K562 (cell line): ENCODE results near the gene DCAKD. TPM values are rescaled to one million over a fixed set of nuclear protein-coding genes. Genes with fewer than 3 reads are reported as not detected.

Experiments used
- ATAC-seq: fragments of 200-7000 bp; cut with Tn5 transposase; 3 replicates; pipeline ENCODE4 v1.9.1; 2020; ENCODE audit warnings: moderate library complexity
- BruUV-seq: library from RNA; stranded (reverse); fragments of 400-500 nt; replicated peaks from 2 replicates; lab custom pipeline; 2021; lab: Mats Ljungman, UMichigan
- CTCF ChIA-PET: fragments of 300-600 bp; formaldehyde crosslinking; extraction: SDS; loops from one replicate; lab custom pipeline; 2021; ENCODE audit warnings: low intra/inter-chr PET ratio; lab: Yijun Ruan, JAX
- POLR2A ChIA-PET: fragments of 300-600, 350-650 bp; sonication (Branson Sonifier 250); formaldehyde crosslinking; extraction: SDS; loops from one replicate; lab custom pipeline; 2021; ENCODE audit warnings: antibody characterized with exemption, inconsistent platforms; lab: Yijun Ruan, JAX
- DNase-seq, 4 experiments: peaks; one replicate each; pipeline versions ENCODE4 v3.0.0 to v3.0.0-alpha.2; 2011 to 2018; ENCODE audit warnings: low spot score in 3 of 4, mixed read lengths in 3 of 4; ENCODE audit errors: extremely low read depth in 1 of 4
- FAIRE-seq: peaks from 2 replicates; lab custom pipeline; 2011; peaks lifted over from hg19 to GRCh38; lab: Jason Lieb, UNC
- H2AFZ ChIP-seq: 2 replicates; pipeline ENCODE4 v1.6.0; 2011; ENCODE audit warnings: low read depth, low read length, control low read depth, inconsistent platforms
- H3K27ac ChIP-seq: fragments of 200-600 bp; 3 replicates; pipeline ENCODE4 v1.8.0; 2011; ENCODE audit warnings: low read depth, mild to moderate bottlenecking, control low read depth, inconsistent platforms, low read length, moderate library complexity, mixed read lengths; ENCODE audit errors: extremely low read depth
- H3K27me3 ChIP-seq, 2 experiments: fragments of 300-600 bp in 1 of 2; 2 replicates in 1 of 2; 3 replicates in 1 of 2; pipeline versions ENCODE4 v1.6.0 to v1.8.0; 2011; ENCODE audit warnings: inconsistent platforms in 2 of 2, low read length in 2 of 2, mild to moderate bottlenecking in 1 of 2, mixed read lengths in 1 of 2, moderate library complexity in 1 of 2; ENCODE audit not compliant: control insufficient read depth in 2 of 2, insufficient read depth in 2 of 2
- H3K36me3 ChIP-seq: fragments of 300-600 bp; 3 replicates; pipeline ENCODE4 v1.8.0; 2011; ENCODE audit warnings: mild to moderate bottlenecking, low read length, inconsistent platforms; ENCODE audit not compliant: control insufficient read depth, insufficient read depth
- H3K4me1 ChIP-seq, 2 experiments: fragments of 200-600 bp in 1 of 2; replicated peaks in 1 of 2; 2 replicates in 1 of 2; 3 replicates in 1 of 2; pipeline versions ENCODE4 v1.5.1 to v1.8.0; 2011; ENCODE audit warnings: inconsistent platforms in 2 of 2, low read length in 2 of 2, mild to moderate bottlenecking in 1 of 2, mixed read lengths in 1 of 2, moderate library complexity in 1 of 2; ENCODE audit not compliant: control insufficient read depth in 2 of 2, insufficient read depth in 2 of 2
- H3K4me2 ChIP-seq: 2 replicates; pipeline ENCODE4 v1.6.1; 2011; ENCODE audit warnings: low read length, control low read depth, inconsistent platforms, mixed read lengths; ENCODE audit not compliant: insufficient read depth
- H3K4me3 ChIP-seq: fragments of 200-600 bp; sonication (generic), shearing (Covaris generic); 2 replicates; pipeline ENCODE4 v1.5.1; 2016; ENCODE audit warnings: control low read depth, inconsistent platforms
- H3K79me2 ChIP-seq: fragments of 200-600 bp; 3 replicates; pipeline ENCODE4 v1.8.0; 2011; ENCODE audit warnings: low read length, inconsistent platforms; ENCODE audit not compliant: control insufficient read depth, insufficient read depth
- H3K9ac ChIP-seq, 2 experiments: 2 replicates each; pipeline versions ENCODE4 v1.6.0 to v1.6.1; 2011; ENCODE audit warnings: low read depth in 2 of 2, low read length in 2 of 2, control low read depth in 1 of 2, inconsistent platforms in 1 of 2, mild to moderate bottlenecking in 1 of 2, mixed read lengths in 1 of 2; ENCODE audit not compliant: insufficient read depth in 1 of 2
- H3K9me1 ChIP-seq: one replicate; pipeline ENCODE4 v1.6.0; 2011; ENCODE audit warnings: inconsistent platforms, mild to moderate bottlenecking, low read length, moderate library complexity; ENCODE audit not compliant: control insufficient read depth, insufficient read depth
- H3K9me3 ChIP-seq: replicated peaks from 2 replicates; pipeline ENCODE4 v1.5.1; 2011; ENCODE audit warnings: low read depth, low read length, inconsistent platforms; ENCODE audit not compliant: control insufficient read depth, insufficient read depth
- H4K20me1 ChIP-seq: replicated peaks from 2 replicates; pipeline ENCODE4 v1.6.1; 2011; ENCODE audit warnings: low read length, inconsistent platforms, mixed read lengths; ENCODE audit not compliant: control insufficient read depth, insufficient read depth
- AFF4 ChIP-seq: sonication (generic); formaldehyde crosslinking; IDR thresholded peaks from 2 replicates; pipeline ENCODE4 v1.8.0; 2023; ENCODE audit warnings: mild to moderate bottlenecking, missing genetic modification reagents
- MITF ChIP-seq: IDR thresholded peaks from 2 replicates; pipeline ENCODE4 v1.6.1; 2014; ENCODE audit warnings: antibody characterized with exemption
- TAF15 ChIP-seq: fragments of 200-400 bp; formaldehyde crosslinking; IDR thresholded peaks from 2 replicates; pipeline ENCODE4 v1.6.1; 2017; ENCODE audit warnings: mild to moderate bottlenecking, low read depth, low read length, moderate library complexity
- TCF7L2 ChIP-seq: fragments of 150-350 bp; IDR thresholded peaks from 2 replicates; pipeline ENCODE4 v1.6.1; 2016; ENCODE audit warnings: low read depth, mild to moderate bottlenecking, low read length, moderate library complexity
- TGIF2 ChIP-seq: sonication (generic); formaldehyde crosslinking; IDR thresholded peaks from 2 replicates; pipeline ENCODE4 v1.8.1; 2022; ENCODE audit warnings: mild to moderate bottlenecking, missing genetic modification reagents, moderate library complexity
- ZNF24 ChIP-seq: fragments of 450-650 bp; IDR thresholded peaks from 2 replicates; pipeline ENCODE4 v1.6.1; 2016
- WGBS: fragments of 100-300 bp; shearing (Covaris generic); methylation state at CpG from one replicate; pipeline ENCODE4 v1.1.6; 2016; ENCODE audit warnings: low coverage, mixed read lengths; ENCODE audit not compliant: insufficient coverage; ENCODE audit errors: missing lambda C conversion rate; 5-methylcytosine and 5-hydroxymethylcytosine counted together
- in situ Hi-C: fragments of 300-500 bp; cut with MboI; formaldehyde crosslinking; loops from 4 replicates; pipeline ENCODE4 v1.15.0; 2018; ENCODE audit warnings: inconsistent platforms, mixed read lengths
- intact Hi-C: fragments of 100-400 bp; cut with micrococcal nuclease; formaldehyde crosslinking; loops from 2 replicates; pipeline ENCODE4 v1.14.2; 2022
- polyA plus RNA-seq, 8 experiments: library from polyadenylated mRNA; depleted of rRNA in 4 of 8; stranded (reverse) in 5 of 8; unstranded in 3 of 8; fragments of >200 nt; fragmentation: Nextera tagmentation in 2 of 8; fragmentation: Illumina TruSeq in 1 of 8; extraction: Ambion mirVana in 2 of 8; extraction: Trizol in 1 of 8; gene quantifications; 2 replicates each; pipeline versions ENCODE4 v1.2.1 to v1.2.3, GENCODE V29; 2011 to 2014; ENCODE audit warnings: inconsistent platforms in 1 of 8, missing spikeins in 1 of 8
- total RNA-seq, 7 experiments: library from RNA; depleted of rRNA in 6 of 7; stranded (reverse); fragments of >200 nt in 6 of 7; fragmentation: Illumina TruSeq in 2 of 7; extraction: Trizol in 2 of 7; gene quantifications; 2 replicates each; pipeline versions ENCODE4 v1.2.1 to v1.2.3, GENCODE V29; 2011 to 2021; ENCODE audit warnings: low replicate concordance in 1 of 7

Gene DCAKD
- total and polyA plus RNA-seq, 9 of the 15 experiments (the other 6 are each of a cell fraction or from before 2014, with no cell fraction given), result 7.9 to 35.5 (median 21.4) TPM

- 95% methylated on average over 11 of the region's 11 CpGs for WGBS
- in situ Hi-C loops (no loop called here), intact Hi-C loops (loop anchor here (5.0 kb wide), 1 partner anchor 80 kb away; no protein-coding TSS in a partner anchor)
- no TSS peak for BruUV-seq
- H4K20me1 ChIP-seq, result peaks cover 8% of the 10 kb centered on the region; the same call in 1 of the 2 replicates
- H3K9me1 ChIP-seq, result no peaks in the 10 kb centered on the region
- ATAC-seq, result no peak
- CTCF ChIA-PET, result interaction anchor here (1.3 to 1.4 kb wide), 2 partner anchors 38 to 177 kb away, joined by 3 to 4 read pairs; partner anchors contain the start of gene ACBD4
- no peak for DNase-seq
- H3K36me3 ChIP-seq, result peaks cover 91% of the 10 kb centered on the region
- no peaks in the 10 kb centered on the region for H3K79me2 ChIP-seq
- no peak for FAIRE-seq
- H3K27ac ChIP-seq, result no peak overlapping the region
- H3K4me3 ChIP-seq, result no peak overlapping the region
- no peak overlapping the region; a peak in 1 of 4 replicates for H3K9ac ChIP-seq
- H3K4me2 ChIP-seq, result no peak overlapping the region
- H3K27me3 ChIP-seq, result no peaks in the 10 kb centered on the region
- H2AFZ ChIP-seq, result no peak overlapping the region
- POLR2A ChIA-PET, result interaction anchor here (0.6 kb wide), 1 partner anchor 36 kb away, joined by 4 read pairs; no protein-coding TSS in a partner anchor
- TF ChIP-seq AFF4 (CRISPR knock-in tag) (no peak), ZNF24 (no peak), TCF7L2 (no peak), TAF15 (no peak), TGIF2 (CRISPR knock-in tag) (no peak), MITF (no peak)
- H3K4me1 ChIP-seq, result no peaks in the 10 kb centered on the region
- H3K9me3 ChIP-seq, result no peaks in the 10 kb centered on the region
Observed at GRCh38 chr17:45096926-45097325, 45.5 kb upstream of the DCAKD start.
